Esophagus squamous epithelium (tissue), 4 donors: Measurements from ENCODE around the gene SNAPC4.

Experiments used
- CTCF ChIP-seq, 6 experiments: fragments of 450-650 bp in 4 of 6; fragments of 200-600 bp in 2 of 6; sonication (generic) in 2 of 6; IDR thresholded peaks; one replicate each; pipeline ENCODE4 v1.5.1; 2016 to 2019; ENCODE audit warnings: antibody characterized with exemption in 6 of 6, mild to moderate bottlenecking in 4 of 6, moderate library complexity in 4 of 6
- POLR2A ChIP-seq, 4 donors: fragments of 450-650 bp; IDR thresholded peaks; one replicate each; pipeline ENCODE4 v1.6.1; 2017; ENCODE audit warnings: antibody characterized with exemption in 4 of 4, mild to moderate bottlenecking in 4 of 4, moderate library complexity in 3 of 4

- TF ChIP-seq POLR2A (IDR thresholded peaks at IDR 0.05) (no peak), CTCF (IDR thresholded peaks at IDR 0.05) (no peak)
These were observed 5.5 kb upstream of the SNAPC4 start for GRCh38 chr9:136405481-136405880.
